Activated CD4-positive, CD25-positive, alpha-beta regulatory T cell (primary cell): ENCODE results near the gene KAT6B.
"Not testable (repeated sequence)": the region's sequence is repeated elsewhere in the genome, so short reads cannot be mapped to it uniquely, and the experiment has no call there.

Source experiments
- DNase-seq, 4 experiments: peaks; one replicate each; lab custom pipeline; 2025; lab: John Stamatoyannopoulos, UW

The KAT6B gene

DNA sequence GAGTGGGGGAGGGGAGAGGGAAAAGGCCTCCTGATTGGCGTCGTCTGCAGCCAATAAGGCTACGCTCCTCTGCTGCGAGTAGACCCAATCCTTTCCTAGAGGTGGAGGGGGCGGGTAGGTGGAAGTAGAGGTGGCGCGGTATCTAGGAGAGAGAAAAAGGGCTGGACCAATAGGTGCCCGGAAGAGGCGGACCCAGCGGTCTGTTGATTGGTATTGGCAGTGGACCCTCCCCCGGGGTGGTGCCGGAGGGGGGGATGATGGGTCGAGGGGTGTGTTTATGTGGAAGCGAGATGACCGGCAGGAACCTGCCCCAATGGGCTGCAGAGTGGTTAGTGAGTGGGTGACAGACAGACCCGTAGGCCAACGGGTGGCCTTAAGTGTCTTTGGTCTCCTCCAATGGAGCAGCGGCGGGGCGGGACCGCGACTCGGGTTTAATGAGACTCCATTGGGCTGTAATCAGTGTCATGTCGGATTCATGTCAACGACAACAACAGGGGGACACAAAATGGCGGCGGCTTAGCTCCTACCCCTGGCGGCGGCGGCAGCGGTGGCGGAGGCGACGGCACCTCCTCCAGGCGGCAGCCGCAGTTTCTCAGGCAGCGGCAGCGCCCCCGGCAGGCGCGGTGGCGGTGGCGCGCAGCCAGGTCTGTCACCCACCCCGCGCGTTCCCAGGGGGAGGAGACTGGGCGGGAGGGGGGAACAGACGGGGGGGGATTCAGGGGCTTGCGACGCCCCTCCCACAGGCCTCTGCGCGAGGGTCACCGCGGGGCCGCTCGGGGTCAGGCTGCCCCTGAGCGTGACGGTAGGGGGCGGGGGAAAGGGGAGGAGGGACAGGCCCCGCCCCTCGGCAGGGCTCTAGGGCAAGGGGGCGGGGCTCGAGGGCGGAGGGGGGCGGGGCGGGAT lies at the start of gene KAT6B:
KAT6B (plus strand) TSS at position 459 of the 903 bp plus-strand sequence. CDS start 16,258 bp downstream, outside the sequence.
- peak; percentile 99 to 100 (median 99) for DNase-seq

DNA sequence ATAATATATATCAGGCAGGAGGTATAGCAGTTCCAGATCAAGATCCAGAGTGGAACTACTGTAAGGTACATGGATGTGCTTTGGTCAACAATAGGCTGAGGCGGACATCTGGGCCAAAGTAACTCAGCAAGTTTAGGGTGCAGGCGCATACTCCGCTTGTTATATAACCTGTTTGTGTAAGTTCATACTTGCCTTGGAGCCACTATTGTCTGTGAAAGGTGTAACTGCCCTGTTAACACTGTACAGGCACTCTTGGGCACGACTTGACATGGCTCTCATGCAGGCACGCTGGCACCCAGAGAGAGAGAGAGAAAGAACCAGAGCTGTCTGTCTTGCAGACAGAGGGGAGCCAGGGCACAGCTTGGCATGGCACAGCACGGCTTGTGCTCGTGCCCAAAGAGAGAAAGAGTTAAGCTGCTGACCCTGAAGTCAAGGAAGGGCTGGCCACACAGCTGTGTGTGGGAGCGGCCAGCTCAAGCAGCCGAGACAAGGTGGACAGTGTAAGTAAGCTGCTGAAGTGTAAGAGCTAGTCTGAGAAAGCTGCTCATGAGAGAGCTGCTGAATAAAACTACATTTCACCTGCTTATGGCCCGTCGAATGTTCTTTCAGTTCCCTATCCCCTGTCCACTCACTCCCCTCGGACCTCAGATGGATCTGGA lies 47.8 kb upstream of the KAT6B start:
- no peak for DNase-seq

DNA sequence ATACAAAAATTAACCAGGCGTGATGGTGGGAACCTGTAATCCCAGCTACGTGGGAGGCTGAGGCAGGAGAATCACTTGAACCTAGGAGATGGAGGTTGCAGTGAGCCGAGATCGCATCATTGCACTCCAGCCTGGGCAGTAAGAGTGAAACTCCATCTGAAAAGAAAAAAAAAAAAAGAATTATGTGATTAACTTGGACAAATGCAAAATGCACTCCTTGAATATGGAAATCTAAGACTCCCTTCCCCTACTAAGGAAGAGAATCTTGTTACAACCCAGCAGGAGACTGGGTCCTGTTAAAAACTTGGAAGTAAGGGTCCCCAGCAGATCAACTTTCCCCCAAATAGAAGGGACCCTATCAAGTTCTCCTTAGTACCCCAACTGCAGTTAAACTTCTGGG lies 44.5 kb upstream of the KAT6B start:
- DNase-seq = not testable (repeated sequence)

DNA sequence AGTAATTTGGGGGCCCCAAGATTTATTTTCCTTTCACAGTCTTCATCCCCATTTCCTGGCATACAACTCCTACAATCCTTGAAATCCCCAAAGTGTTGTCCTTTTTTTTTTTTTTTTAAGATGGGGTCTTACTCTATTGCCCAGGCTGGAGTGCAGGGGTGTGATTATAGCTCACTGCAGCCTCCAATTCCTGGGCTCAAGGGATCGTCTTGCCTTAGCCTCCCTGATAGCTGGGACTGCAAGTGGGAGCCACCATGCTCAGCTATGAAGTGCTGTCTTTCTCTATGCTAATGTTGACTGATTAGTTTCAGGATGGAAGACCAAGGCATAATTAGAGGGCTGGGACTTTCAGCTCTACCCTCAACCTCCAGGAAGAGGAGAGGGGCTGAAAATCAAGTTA lies 41.9 kb upstream of the KAT6B start:
- DNase-seq = no peak

DNA sequence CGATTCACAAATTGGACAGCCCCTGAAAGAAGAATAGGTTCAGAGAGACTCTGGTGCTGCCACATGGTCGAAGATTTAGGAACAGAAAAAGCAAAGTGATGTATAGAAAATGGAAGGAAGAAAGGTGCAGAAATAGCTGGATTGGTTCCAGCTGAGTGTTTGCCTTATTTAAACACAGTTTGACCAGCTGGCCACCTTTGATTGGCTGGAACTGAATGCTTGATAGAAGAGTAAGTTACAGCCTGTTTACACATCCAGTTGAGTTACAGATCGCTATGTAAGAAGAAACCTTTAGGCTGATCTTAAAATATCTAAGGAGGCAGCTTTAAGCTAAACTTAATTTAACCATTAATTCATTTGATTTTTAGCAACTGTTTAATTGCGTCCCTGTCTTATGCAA lies 40.3 kb upstream of the KAT6B start:
- no peak for DNase-seq

DNA sequence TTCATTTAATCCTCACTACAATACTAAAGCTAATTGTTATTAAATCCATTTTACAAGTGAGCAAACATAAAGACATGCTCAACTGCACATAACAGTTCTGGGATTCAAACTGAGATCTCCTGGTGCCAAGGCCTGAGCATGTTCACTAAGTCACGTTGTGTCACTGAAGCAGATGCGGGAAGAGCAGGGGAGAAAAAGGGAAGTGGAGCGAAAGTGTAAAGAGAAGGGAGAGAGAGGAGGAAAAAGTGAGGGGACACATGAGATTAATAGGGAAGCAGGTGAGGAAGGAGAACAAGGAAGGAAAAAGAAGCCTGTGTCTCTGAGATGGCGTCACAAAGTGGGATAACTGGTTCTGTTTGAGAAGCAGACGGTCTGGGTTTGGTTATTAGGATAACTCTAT lies 38.9 kb upstream of the KAT6B start:
- no peak for DNase-seq

DNA sequence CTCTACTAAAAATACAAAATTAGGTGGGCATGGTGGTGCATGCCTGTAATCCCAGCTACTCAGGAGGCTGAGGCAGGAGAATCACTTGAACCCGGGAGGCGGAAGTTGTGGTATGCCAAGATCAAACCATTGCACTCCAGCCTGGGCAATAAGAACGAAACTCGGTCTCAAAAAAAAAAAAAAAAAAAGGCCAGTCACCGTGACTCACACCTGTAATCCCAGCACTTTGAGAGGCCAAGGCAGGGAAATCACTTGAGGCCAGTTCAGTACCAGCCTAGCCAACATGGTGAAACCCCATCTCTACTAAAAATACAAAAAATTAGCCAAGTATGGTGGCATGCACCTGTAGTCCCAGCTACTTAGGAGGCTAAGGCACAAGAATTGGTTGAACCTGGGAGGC lies 34.4 kb upstream of the KAT6B start:
- not testable (repeated sequence) for DNase-seq

DNA sequence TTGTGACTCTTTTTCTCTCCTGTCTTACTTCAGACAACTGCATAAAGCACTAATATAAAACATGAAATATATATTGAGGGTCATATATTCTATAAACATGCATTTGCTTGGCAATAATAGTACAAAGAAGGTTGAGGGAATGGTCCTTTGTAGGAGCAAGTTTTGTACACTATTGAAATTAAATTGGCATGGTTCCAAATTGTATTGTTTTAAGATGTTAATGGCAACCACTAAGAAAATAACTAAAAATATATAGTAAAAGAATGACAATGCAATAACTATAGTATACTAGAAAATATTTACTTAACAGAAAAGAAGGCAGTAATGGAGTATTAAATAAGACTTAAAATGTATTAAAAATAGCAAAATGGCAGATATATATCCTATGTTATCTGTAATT lies 33.7 kb upstream of the KAT6B start:
- no peak for DNase-seq

DNA sequence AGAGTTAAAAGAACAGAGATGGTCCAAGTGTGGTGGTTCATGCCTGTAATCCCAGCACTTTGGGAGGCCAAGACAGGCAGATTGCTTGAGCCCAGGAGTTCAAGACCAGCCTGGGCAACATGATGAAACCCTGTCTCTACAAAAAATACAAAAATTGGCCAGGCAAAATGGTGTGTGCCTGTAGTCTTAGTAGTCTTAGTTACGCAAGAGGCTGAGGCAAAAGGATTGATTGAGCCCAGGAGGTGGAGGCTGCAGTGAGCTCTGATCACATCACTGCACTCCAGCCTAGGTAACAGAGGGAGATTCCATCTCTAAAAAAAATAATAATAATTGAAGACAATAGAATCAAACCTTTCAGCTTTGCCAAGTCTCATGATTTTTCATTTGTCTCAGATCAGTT lies 33.2 kb upstream of the KAT6B start:
- DNase-seq = not testable (repeated sequence)

DNA sequence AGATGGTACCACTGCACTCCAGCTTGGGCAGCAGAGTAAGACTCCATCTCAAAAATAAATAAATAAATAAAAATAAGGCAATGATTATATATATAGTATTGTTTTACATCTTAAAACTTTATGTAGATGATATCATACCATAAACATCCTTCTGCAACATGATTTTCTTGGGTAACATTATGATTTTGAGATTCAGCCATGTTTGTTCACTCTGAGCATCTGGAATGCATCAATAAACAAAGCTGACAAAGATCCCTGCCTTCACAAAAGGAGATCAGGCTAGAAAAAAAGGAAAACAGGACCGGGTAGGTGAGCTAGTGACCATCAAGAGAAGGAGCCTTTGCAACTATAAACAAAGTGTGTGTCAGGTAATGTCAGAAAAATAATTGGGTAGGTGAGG lies 31.9 kb upstream of the KAT6B start:
- DNase-seq = no peak

DNA sequence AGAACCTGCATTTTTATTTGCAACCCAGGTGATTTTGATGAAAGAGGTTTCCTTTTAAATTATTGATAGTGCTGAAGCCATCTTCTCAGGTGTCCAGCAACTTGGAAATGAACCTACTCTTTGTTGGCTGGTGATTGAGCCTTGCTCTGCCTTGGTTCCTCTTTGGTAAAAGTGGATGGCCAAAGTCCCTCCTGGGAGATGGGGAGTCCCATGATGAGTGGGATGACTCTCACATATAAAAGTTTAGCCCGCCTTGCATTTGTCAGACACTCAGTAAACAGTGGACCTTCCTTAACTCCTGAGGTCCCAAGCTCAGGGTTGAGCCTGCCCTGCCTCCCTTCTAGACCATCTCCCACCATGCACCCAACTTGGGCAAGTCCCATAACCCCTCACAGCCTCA lies 28.9 kb upstream of the KAT6B start:
- DNase-seq = no peak

DNA sequence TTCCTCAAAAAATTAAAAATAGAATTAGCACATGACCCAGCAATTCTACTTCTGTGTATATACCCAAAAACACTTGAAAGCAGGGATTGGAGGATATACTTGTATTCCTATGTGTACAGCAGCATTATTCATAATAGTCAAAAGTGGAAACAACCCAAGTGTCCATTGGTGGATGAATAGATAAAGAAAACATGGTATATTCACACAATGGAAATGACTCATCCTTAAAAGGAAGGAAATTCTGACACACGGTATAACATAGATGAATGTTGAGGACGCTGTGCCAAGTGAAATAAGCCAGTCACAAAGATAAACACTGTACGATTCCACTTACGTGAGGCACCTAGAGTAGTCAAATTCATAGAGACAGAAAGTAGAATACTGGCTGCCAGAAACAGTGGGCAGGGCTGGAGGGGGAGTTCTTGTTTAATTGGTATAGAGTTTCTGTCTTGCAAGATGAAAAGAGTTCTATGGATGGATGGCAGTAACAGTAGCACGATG lies 26.6 kb upstream of the KAT6B start:
- no peak for DNase-seq

DNA sequence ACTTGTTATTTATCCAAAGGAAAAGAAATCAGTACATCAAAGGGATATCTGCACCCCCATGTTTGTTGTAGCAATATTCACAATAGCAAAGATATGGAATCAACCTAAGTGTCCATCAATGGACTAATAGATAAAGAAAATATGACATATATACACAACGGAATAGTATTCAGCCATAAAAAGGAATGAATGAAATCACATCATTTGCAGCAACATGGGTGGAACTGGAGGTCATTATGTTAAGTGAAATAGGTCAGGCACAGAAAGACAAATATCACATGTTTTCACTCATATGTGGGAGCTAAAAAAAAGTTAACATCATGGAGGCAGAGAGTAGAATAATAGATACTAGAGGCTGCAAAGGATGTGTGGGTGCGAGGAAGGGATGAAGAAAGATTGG lies 25.0 kb upstream of the KAT6B start:
- DNase-seq = no peak

DNA sequence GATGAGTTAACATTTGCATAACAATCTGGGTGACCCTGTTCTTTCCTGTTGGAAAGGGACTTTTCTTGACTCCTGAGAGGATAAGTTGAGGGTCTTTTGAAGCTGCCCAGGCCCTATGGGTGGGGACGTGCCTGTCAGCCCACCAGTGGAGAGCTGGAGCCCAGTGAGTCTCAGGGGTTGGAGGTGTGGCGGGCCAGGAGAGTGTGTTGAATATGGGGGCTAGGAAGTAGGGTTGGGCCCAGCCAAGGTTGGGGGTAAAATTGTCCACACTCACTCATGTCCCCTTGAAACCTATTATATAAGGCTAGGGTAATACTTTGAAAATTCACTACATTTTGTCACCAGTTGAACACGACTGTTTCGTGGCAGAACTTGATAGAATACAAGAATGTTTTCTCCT lies 17.9 kb upstream of the KAT6B start:
- DNase-seq = no peak

DNA sequence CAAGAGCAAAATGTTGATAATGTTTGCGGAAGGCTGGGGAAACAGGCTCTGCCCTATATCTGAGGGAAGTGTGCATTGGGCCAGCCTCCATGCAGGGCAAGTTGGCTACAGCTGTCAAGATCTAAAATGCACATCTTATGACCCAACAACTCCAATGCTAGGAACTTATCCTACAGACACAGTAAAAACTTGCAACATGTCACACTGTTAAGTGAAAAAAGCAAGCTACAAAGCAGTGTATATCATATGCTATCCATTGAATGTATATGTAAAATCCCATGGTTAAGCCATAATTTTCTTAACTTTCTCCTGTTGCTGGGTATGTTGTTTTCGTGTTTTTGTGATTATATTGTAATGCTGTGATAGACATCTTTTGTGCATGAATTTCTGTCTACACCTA lies 16.3 kb upstream of the KAT6B start:
- no peak for DNase-seq

DNA sequence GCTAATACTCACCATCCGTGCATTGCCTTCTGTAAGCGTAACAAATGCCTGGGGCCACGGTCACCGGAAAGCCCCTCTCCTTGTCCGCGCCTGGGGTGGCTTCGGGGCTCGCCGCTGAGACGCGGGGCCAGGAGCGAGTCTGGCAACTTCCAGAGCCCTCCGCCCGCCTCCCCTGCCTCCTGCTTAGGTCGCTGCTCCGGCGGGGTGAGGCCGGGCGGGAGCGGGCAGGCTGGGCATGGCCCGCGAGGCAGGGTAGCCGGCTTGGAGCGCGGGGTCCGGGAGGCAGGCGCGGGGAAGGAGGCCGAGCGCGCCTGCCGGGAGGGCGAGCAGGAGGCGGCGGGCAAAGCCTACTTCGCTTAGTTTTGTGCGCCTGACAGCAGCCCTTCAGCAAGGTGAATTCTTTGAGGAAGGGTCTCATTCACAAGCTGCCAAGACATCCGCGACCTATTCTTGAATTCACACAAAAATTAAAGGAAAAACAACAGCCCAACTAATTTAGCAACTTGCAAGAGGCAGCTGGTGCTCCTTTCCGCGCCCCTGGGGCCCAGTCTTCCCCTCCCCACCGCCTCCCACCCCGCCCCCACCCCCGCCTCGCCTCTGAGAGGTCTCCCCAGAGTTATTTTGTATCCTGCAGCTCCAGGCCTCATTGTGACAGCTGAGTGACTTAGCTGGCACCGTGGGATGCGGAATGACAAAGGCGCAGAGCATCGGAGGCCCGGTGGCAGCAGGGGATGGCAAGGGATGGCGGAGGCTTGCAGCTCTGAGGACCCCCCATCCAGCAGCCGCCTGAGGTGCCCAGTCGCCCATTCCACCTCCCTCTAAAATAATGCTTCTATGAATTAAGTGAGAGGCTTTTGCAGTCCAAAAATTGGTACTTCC lies 12.8 kb upstream of the KAT6B start:
- DNase-seq = no peak

DNA sequence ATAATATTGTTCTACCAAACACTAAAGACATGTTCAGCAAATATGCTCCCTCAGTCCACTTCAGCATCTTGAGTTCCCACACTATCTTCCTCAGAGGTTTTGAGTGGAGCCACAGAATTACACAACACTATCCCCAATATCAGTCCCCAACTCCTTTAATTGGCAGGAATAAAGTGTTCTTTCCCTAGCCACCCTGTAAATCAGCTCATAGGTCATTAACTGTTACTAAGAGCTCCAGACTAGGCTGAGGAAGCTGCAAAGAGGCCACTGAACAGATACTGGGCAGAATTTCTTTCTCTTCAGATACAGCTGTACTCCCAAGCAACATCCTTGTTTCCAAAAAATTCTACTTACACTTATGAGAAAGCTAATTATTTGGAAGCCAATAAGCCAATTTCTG lies 11.6 kb upstream of the KAT6B start:
- no peak for DNase-seq

DNA sequence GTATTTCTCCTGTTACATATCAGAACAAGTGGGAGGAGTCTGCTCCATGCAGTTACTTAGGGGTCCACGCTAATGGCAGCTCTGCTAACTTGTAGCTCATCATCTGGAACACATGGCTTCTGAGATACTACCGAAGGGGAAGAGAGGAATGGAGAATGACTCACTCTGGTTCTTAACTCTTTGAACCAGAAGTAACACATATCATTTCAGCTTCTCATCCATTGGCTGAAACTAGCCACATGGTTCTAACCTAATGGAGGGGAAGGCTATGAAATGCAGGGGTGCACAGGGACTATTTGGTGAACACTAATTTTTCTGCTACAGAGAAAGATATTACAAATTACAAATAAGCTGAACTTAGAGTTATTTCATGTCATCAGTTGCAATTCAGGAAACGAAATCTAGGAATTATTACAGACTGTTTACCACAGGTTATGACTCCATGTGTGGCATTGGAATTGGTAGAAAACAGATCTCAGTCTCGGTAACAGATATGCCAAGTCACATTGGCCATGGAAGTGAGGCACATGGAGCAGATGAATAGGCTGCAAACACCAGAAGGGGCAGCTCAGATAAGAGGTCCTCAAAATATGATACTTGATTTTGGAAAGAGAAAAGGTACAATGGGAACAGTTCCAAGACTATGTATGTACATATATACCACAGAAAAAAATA lies 9.4 kb upstream of the KAT6B start:
- no peak for DNase-seq

DNA sequence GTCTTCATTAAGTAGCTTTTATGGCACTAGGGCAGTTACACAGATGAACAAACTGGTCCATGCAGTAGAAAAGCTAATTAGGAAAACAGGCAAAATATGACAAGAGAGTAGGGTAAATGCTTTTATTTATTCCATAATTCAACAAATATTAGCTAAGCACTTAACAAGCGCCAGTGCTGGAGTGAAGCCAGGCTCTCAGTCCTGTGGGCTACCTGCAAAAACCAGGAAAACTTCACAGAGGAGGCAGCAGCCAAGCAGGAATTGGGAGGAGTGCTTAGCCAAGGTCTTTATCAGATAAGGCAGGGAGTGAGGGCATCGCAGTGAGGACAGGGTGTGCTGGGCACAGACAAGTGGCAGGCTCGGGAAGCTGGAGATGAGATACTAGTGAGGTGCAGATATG lies 4.9 kb upstream of the KAT6B start:
- no peak for DNase-seq

DNA sequence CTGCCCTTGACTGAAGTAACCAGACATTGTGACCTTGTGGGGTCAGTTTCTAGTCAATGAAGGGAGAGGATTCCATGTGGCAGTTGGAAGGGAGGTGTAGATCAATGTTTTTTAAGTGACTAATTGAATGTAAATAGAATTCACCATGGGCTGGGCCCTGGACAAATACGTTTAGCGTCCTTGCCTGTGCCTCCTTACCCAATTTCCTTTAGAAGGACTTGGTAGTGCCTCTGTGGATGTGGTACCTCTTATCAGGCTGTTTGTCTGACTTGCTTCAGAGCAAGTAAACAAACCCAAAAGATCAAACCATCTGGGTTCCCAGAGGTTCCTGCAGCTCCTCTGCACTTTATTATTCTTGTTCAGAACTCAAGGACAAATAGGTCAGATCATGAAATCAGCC lies 4.3 kb upstream of the KAT6B start:
- no peak for DNase-seq

DNA sequence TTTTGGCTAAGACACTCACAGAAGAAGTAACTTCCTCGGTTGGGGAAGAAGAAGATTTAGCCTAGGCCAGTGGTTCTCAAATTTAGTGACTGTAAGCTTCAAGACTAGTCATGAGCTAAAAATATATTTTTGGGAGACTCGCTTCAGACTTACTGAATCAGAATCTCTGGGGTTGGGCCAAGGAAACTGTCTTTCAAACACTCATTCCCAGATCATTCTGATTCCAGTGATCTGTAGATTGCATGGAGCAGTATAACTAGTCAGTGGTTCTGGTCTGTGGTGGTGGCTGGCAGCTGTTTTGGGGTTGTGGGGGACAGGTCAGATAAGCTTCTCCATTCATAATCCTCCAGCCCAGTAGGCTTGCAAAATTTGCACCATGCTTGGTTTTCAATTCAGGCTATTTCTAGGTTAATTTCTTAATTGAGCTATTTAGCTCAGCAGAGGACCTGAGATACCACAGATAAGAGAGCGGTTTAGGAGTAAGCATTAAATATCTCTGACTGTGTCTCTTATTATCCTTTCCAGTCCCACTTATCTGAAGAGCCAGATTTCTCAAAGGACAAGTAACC lies 3.8 kb upstream of the KAT6B start:
- DNase-seq = no peak
